ENCODE measurements around the gene ZMPSTE24.
"Not testable (repeated sequence)": the region's sequence is repeated elsewhere in the genome, so short reads cannot be mapped to it uniquely, and the experiment has no call there.

ZMPSTE24 gene

GRCh38 chr1:40314721-40315238 is 56.7 kb downstream of the ZMPSTE24 start:
- Histone ChIP-seq H3K27ac (ENCODE audit: low read length) (no peak overlapping the region), H3K9me3 (ENCODE audit: insufficient read depth, low read depth, low read length) (no peaks in the 10 kb centered on the region), H3K27me3 (ENCODE audit: insufficient read depth, low read length) (peaks cover 64% of the 10 kb centered on the region), H3K4me1 (ENCODE audit: insufficient read depth, low read length) (peaks cover 9% of the 10 kb centered on the region; the same call in 1 of the 2 replicates), H3K36me3 (ENCODE audit: insufficient read depth, low read depth, low read length) (no peaks in the 10 kb centered on the region), H3K9ac (ENCODE audit: low read depth, low read length) (peak overlapping the region; percentile 70; the same call in 1 of the 2 replicates), H3K4me3 (ENCODE audit: low read length) (peak overlapping the region; percentile 67)

GRCh38 chr1:40315239-40315794 is 57.3 kb downstream of the ZMPSTE24 start:
- Histone ChIP-seq H3K36me3 (ENCODE audit: insufficient read depth, low read depth, low read length) (no peaks in the 10 kb centered on the region), H3K9ac (ENCODE audit: low read depth, low read length) (peak overlapping the region; percentile 70; the same call in 1 of the 2 replicates), H3K4me1 (ENCODE audit: insufficient read depth, low read length) (peaks cover 9% of the 10 kb centered on the region; the same call in 1 of the 2 replicates), H3K4me3 (ENCODE audit: low read length) (peak overlapping the region; percentile 67), H3K27ac (ENCODE audit: low read length) (no peak overlapping the region), H3K27me3 (ENCODE audit: insufficient read depth, low read length) (peaks cover 64% of the 10 kb centered on the region), H3K9me3 (ENCODE audit: insufficient read depth, low read depth, low read length) (no peaks in the 10 kb centered on the region)

- Histone ChIP-seq H3K27ac (ENCODE audit: low read length) (no peak overlapping the region), H3K36me3 (ENCODE audit: insufficient read depth, low read depth, low read length) (no peaks in the 10 kb centered on the region), H3K4me1 (ENCODE audit: insufficient read depth, low read length) (peaks cover 9% of the 10 kb centered on the region; the same call in 1 of the 2 replicates), H3K27me3 (ENCODE audit: insufficient read depth, low read length) (peaks cover 64% of the 10 kb centered on the region), H3K9me3 (ENCODE audit: insufficient read depth, low read depth, low read length) (no peaks in the 10 kb centered on the region), H3K4me3 (ENCODE audit: low read length) (peak overlapping the region; percentile 67), H3K9ac (ENCODE audit: low read depth, low read length) (peak overlapping the region; percentile 31; the same call in 1 of the 2 replicates)
Observed at GRCh38 chr1:40315795-40316594, 58.0 kb downstream of the ZMPSTE24 start.

GRCh38 chr1:40316595-40317393 is 58.8 kb downstream of the ZMPSTE24 start, which contains the start of gene COL9A2:
Gene COL9A2, minus strand, starts transcription at chr1:40317286. Its CDS starts 89 bp downstream, at chr1:40317197.
- Histone ChIP-seq H3K36me3 (ENCODE audit: insufficient read depth, low read depth, low read length) (no peaks in the 10 kb centered on the region), H3K9ac (ENCODE audit: low read depth, low read length) (no peak within 1 kb of the TSS; the same call in 1 of the 2 replicates), H3K9me3 (ENCODE audit: insufficient read depth, low read depth, low read length) (no peaks in the 10 kb centered on the region), H3K27ac (ENCODE audit: low read length) (no peak within 1 kb of the TSS), H3K27me3 (ENCODE audit: insufficient read depth, low read length) (peaks cover 64% of the 10 kb centered on the region), H3K4me1 (ENCODE audit: insufficient read depth, low read length) (peaks cover 9% of the 10 kb centered on the region; the same call in 1 of the 2 replicates), H3K4me3 (ENCODE audit: low read length) (peak within 1 kb of the TSS; percentile 67)

GRCh38 chr1:40317394-40318074 is 59.5 kb downstream of the ZMPSTE24 start:
- Histone ChIP-seq H3K4me3 (ENCODE audit: low read length) (peak overlapping the region; percentile 67; the same call in 1 of the 2 replicates), H3K36me3 (ENCODE audit: insufficient read depth, low read depth, low read length) (no peaks in the 10 kb centered on the region), H3K4me1 (ENCODE audit: insufficient read depth, low read length) (peaks cover 9% of the 10 kb centered on the region; the same call in 1 of the 2 replicates), H3K27ac (ENCODE audit: low read length) (no peak overlapping the region), H3K9ac (ENCODE audit: low read depth, low read length) (no peak overlapping the region), H3K27me3 (ENCODE audit: insufficient read depth, low read length) (peaks cover 64% of the 10 kb centered on the region), H3K9me3 (ENCODE audit: insufficient read depth, low read depth, low read length) (no peaks in the 10 kb centered on the region)

GRCh38 chr1:40318476-40318875 is 60.4 kb downstream of the ZMPSTE24 start:
- Histone ChIP-seq H3K36me3 (ENCODE audit: insufficient read depth, low read depth, low read length) (no peaks in the 10 kb centered on the region), H3K9me3 (ENCODE audit: insufficient read depth, low read depth, low read length) (no peaks in the 10 kb centered on the region), H3K27ac (ENCODE audit: low read length) (no peak overlapping the region), H3K4me1 (ENCODE audit: insufficient read depth, low read length) (peaks cover 9% of the 10 kb centered on the region; the same call in 1 of the 2 replicates), H3K9ac (ENCODE audit: low read depth, low read length) (no peak overlapping the region), H3K27me3 (ENCODE audit: insufficient read depth, low read length) (peaks cover 61% of the 10 kb centered on the region), H3K4me3 (ENCODE audit: low read length) (no peak overlapping the region)

GRCh38 chr1:40318970-40319621 is 61.1 kb downstream of the ZMPSTE24 start:
- H3K36me3 ChIP-seq (ENCODE audit: insufficient read depth, low read depth, low read length): no peaks in the 10 kb centered on the region
- H3K27me3 ChIP-seq (ENCODE audit: insufficient read depth, low read length): peaks cover 55% of the 10 kb centered on the region
- no peak overlapping the region for H3K4me3 ChIP-seq (ENCODE audit: low read length)
- no peak overlapping the region for H3K27ac ChIP-seq (ENCODE audit: low read length)
- H3K4me1 ChIP-seq (ENCODE audit: insufficient read depth, low read length): peaks cover 9% of the 10 kb centered on the region; the same call in 1 of the 2 replicates
- H3K9ac ChIP-seq (ENCODE audit: low read depth, low read length): no peak overlapping the region
- no peaks in the 10 kb centered on the region for H3K9me3 ChIP-seq (ENCODE audit: insufficient read depth, low read depth, low read length)

GRCh38 chr1:40331403-40331802 is 73.4 kb downstream of the ZMPSTE24 start:
- not testable (repeated sequence) for H3K4me3 ChIP-seq (ENCODE audit: low read length)

GRCh38 chr1:40332695-40333094 is 74.7 kb downstream of the ZMPSTE24 start:
- H3K36me3 ChIP-seq (ENCODE audit: insufficient read depth, low read depth, low read length): no peaks in the 10 kb centered on the region
- no peaks in the 10 kb centered on the region for H3K9me3 ChIP-seq (ENCODE audit: insufficient read depth, low read depth, low read length)
- no peaks in the 10 kb centered on the region for H3K27me3 ChIP-seq (ENCODE audit: insufficient read depth, low read length)
- no peak overlapping the region for H3K4me3 ChIP-seq (ENCODE audit: low read length)
- H3K9ac ChIP-seq (ENCODE audit: low read depth, low read length): no peak overlapping the region
- H3K27ac ChIP-seq (ENCODE audit: low read length): no peak overlapping the region
- H3K4me1 ChIP-seq (ENCODE audit: insufficient read depth, low read length): no peaks in the 10 kb centered on the region

More at GRCh38 chr1:40331403-40331802, 73.4 kb downstream of the ZMPSTE24 start:
- not testable (repeated sequence) for H3K36me3 ChIP-seq (ENCODE audit: insufficient read depth, low read depth, low read length); H3K27me3 ChIP-seq (ENCODE audit: insufficient read depth, low read length); H3K9me3 ChIP-seq (ENCODE audit: insufficient read depth, low read depth, low read length); H3K9ac ChIP-seq (ENCODE audit: low read depth, low read length); H3K4me1 ChIP-seq (ENCODE audit: insufficient read depth, low read length); H3K27ac ChIP-seq (ENCODE audit: low read length)

GRCh38 chr1:40337443-40337842 is 79.4 kb downstream of the ZMPSTE24 start:
- Histone ChIP-seq H3K36me3 (ENCODE audit: insufficient read depth, low read depth, low read length) (no peaks in the 10 kb centered on the region), H3K9ac (ENCODE audit: low read depth, low read length) (no peak overlapping the region), H3K9me3 (ENCODE audit: insufficient read depth, low read depth, low read length) (no peaks in the 10 kb centered on the region), H3K4me3 (ENCODE audit: low read length) (no peak overlapping the region), H3K27me3 (ENCODE audit: insufficient read depth, low read length) (peaks cover 15% of the 10 kb centered on the region), H3K27ac (ENCODE audit: low read length) (no peak overlapping the region), H3K4me1 (ENCODE audit: insufficient read depth, low read length) (no peaks in the 10 kb centered on the region)

Measured in iPS-20b (cell line).